Measurements from ENCODE around the gene THBS3.
"Not testable (repeated sequence)": the region's sequence is repeated elsewhere in the genome, so short reads cannot be mapped to it uniquely, and the experiment has no call there.

Gene THBS3

DNA sequence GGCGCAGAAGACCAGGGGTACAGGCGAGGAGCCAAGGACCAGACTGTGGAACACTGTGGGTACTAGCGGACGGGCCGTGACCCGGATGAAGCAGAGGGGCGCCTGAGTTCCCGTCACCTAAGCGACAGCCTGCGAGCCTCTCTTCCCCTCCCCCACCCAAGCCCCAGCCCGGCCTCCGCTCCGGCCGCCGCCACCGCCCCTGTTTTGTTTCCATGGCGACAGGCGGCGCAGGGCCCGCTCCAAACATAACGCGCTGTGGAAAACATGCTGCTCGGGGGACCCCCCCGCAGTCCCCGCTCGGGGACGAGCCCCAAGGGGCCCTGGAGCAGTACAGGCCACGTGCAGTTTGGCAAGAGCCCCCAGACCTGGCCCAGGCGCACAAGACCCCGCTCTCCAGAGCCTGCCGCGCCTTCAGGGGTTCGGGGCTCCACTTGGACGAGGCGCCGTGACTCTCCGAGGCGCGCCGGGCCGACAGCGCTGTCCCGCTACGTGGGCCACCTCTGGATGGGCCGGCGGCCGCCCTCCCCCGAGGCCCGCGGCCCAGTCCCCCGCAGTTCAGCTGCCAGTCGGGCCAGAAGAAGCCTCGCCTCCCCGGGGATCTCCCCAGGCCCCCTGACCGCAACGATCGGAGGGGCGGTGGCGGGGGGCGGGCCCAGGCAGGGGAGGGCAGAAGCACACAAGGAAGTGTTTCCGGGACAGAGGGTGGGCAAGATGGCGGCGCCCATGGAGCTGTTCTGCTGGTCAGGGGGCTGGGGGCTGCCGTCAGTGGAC is 1.0 kb upstream of the THBS3 start, which contains the start of gene MTX1:
Gene MTX1, plus strand, starts transcription at position 155 of the 771 bp plus-strand sequence. Its CDS starts 110 bp downstream, at position 265.
- DNase-seq (ENCODE audit: low read depth in 3 of 3) = peak; percentile 72 to 83 (median 73)

DNA sequence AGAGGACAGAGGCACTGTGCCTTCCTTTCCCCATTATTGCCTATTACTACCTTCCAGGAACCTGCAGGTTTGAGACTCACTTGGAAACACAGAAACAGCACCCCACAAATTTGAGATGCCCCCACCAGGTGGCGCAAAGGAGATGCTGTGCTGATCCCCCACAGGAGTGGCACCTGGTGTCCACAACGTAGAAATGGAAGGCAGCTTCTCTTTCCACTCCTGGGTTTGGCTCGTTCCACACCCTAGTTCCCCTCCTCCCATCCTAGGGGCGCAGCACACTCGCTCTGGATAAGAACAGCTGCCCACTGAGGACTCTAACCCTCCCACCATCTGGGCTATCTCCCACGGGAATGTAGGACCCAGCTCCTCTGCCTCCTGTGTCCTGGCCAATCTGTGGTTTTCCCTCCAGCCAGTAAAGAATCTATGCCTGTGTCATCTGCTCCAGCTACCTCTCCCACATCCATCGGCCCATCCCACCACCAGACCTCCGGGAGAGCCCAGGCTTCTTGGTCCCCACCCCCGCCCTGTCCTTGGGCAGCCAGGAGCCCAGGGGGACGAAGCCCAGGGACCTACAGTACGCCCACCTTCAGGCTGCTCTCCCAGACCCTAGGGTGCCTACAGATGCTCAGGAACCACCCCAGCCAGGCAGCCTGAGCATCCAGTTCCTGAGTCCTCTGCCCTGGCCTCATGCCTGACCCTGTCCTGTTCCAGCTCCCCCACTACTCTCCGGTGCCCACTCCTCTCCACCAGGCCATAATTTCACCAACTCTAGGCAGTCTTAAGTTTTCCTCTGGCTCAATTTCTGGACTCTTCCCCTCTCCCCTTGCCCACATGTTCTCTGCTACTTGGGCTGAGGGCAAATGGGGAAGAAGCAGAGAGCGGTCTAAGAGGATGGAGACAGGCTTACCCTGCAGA is 549 bp downstream of the THBS3 start:
- peak; percentile 79 to 89 (median 85) for DNase-seq (ENCODE audit: low read depth in 3 of 3)

DNA sequence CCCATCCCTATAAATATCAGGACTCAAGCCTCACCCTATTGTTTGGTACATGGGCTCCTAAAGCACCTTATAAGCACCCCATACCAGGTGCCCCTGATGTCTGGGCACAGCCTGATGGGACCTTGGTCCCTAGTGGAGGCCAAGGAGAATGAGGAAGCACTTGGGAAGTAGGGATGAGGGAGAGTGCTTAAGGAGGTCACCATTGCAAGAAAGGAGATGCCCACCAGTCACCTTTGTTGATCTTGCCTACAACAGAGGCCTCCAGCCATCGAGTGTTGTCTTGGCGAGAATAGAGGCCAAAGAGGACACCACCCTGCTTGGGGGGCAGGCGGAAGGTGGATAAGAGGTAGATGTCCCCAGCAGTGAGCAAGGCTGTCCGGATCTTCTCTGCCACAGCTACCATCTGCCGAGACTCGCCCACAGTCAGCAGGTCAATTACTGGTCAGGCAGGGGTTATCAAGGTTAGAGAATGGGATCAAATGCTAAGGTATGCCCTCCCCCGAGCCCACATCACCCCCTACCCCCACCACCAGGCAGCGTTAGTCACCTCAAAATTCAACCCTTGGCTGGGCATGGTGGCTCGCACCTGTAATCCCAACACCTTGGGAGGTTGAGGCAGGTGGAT is 1.6 kb downstream of the THBS3 start:
- DNase-seq (ENCODE audit: low read depth in 3 of 3) = no peak

GRCh38 chr1:155205035-155205434 is 2.7 kb downstream of the THBS3 start:
- no peak for DNase-seq (ENCODE audit: low read depth in 3 of 3)

GRCh38 chr1:155202731-155203515 is 4.8 kb downstream of the THBS3 start:
- DNase-seq (ENCODE audit: low read depth in 3 of 3) = no peak

GRCh38 chr1:155202198-155202597 is 5.5 kb downstream of the THBS3 start:
- no peak for DNase-seq (ENCODE audit: low read depth in 3 of 3)

DNA sequence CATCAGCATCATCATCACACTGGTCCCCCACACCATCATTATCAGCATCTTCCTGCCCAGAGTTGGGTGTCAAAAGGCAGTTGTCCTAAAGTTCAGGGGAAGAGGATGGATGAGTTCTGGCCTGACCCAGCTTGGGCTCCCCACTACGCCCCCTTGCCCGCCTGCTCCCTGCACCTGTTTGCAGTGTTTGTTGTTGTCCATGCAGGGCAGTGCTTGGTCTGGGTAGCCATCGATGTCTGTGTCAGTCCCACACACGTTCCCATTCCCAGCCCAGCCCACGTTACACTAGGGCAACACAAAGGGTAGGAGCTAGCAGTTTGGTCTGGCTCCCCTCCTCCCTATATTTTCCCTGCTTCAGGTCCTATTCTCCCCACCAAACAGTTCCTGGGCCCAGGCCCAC is 6.8 kb downstream of the THBS3 start:
- DNase-seq (ENCODE audit: low read depth in 3 of 3) = no peak

DNA sequence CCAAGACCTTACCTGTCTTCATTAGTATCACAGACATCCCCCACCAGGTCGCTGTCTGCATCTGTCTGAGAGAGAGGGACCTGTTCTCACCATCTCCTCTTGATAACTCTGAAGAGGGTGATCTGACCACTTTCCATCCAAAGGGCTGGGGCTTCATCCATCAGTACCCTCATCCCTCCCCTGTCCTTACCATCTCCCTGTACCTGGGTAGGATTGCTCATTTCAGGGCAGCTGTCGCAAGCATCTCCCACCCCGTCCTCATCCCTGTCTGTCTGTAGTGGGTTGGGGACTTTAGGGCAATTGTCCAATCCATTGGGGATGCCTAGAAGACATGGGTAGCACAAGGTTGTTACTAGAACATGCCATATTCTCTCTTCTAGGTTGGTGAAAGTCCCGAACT is 7.9 kb downstream of the THBS3 start:
- no peak for DNase-seq (ENCODE audit: low read depth in 3 of 3)

- DNase-seq (ENCODE audit: low read depth in 3 of 3) = no peak
These were observed 9.2 kb downstream of the THBS3 start for GRCh38 chr1:155198547-155198906.

DNA sequence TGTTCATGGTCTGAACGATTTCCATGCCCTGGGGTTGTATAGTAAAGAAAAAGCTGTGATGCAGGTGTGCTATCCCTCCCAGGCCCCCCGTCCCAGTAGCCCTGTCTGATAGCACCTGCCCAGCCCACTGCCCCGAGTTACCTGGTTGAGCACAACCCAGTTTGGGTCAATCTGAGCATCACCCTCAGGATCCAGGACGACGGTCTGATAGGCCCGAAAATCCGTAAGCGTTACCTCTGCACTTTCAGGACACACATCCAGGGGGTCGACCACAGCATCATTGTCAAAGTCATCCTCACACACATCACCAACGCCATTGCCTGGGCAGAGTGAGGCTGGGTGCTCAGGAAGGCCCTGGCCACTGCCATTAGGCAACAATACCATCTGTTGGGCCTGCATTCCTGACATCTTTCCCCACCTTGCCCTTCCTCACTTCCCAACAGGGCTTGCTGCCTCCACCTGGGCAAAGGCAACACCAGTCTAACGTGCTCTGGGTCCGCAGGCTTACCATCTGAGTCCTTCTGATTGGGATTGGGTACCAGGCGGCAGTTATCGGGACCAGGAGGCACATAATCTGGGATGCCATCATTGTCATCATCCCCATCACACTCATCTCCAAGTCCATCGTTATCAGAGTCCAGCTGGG is 9.7 kb downstream of the THBS3 start:
- DNase-seq (ENCODE audit: low read depth in 3 of 3) = no peak

- no peak for DNase-seq (ENCODE audit: low read depth in 3 of 3)
These were observed 10.6 kb downstream of the THBS3 start for GRCh38 chr1:155196893-155197638.

GRCh38 chr1:155196103-155196892 is 11.4 kb downstream of the THBS3 start:
- no peak for DNase-seq (ENCODE audit: low read depth in 3 of 3)

DNA sequence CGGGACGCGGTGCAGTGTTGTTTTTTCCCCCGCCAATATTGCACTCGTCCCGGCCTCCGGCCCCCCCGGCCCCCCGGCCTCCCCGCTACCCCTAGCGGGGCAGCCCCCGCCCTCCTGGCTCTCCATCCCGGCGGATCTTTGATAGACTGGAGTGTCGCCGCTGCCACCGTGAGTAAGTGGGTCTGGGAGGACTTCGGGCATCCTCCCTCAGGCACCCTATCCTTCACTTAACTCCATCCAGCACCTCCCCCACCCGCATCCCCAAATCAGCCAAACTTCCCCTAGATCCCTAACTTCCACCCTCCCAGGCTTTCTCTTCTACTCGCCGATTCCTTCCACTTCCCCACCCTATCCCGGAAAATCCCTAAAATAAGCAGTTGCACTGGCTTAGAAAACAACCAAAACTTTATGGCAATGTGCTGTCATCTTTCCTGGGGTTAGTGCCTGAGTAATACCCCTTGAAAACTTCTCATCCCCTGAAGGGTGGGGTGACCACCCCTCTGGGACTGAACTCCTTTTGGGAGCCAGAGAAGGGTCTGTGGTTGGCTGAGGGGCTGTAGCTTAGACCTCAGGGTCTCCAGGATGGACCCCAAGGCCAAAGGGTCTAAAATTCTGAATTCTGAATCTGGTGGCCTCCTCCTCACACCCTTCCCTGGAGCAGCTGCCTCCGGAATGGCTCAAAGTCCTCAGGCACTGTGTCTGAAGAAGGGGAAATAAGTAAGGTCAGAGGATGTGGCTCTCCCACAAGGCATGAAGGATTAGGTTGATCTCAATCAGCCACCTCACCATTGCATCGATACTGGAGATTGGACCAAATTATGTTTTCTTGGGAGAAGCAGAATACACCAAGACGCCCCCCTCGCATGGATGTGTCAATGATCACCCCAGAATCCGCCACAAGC is 12.2 kb downstream of the THBS3 start:
- no peak for DNase-seq (ENCODE audit: low read depth in 3 of 3)

GRCh38 chr1:155193991-155194240 is 13.8 kb downstream of the THBS3 start:
- not testable (repeated sequence) for DNase-seq (ENCODE audit: low read depth in 3 of 3)

DNA sequence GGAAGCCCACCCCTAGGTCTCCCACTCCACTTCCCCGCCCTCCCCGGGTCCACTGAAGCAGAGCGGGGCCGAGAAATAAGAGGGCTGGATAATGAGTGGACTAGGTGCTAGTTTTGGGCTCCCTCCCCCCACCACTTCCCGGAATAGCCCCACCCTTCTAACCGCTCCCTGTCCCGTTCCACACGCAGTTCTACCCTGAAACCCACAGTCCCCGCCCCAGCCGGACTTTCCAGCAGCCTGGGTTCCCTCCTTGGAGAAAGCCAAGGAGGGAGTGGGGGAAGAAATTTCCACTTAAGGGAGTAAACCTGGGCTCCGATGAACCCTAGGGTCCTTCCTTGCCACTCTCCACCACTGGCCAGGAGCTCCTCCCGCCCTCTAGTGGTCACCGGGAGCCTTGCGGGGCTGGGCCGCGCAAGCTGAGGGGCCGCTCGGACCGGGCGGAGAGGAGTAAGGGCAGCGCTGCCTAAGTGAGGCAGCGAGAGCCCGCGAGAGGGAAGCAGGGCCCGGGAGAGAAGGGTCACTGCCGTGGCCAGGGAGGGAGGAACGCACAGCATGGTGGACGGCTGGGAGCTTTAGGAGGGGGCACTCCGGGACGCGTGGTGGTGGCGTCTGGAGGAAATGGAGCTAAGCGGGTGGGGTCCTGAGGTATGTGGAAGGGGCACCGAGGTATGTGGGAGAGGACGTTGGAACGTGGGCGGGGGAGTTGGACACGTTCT is 14.3 kb downstream of the THBS3 start:
- DNase-seq (ENCODE audit: low read depth in 3 of 3) = peak; percentile 71 to 81 (median 79)

- DNase-seq (ENCODE audit: low read depth in 3 of 3) = peak in 1 of 3 donors; percentile 40
These were observed 15.1 kb downstream of the THBS3 start for GRCh38 chr1:155192346-155193274.

- DNase-seq (ENCODE audit: low read depth in 3 of 3) = no peak
These were observed 15.8 kb downstream of the THBS3 start for GRCh38 chr1:155191904-155192303.

Data from stimulated activated CD4-positive, alpha-beta T cell treated with anti-CD3 and anti-CD28 coated beads, TNF-alpha, amount 100 ng/mL, for 48 hours (primary cell).